Stimulated activated naive CD8-positive, alpha-beta T cell treated with anti-CD3 and anti-CD28 coated beads, Interleukin-15, Interleukin-2, amounts not matched to agents 100 ng/mL and 50 ng/mL, for 24 hours (primary cell): ENCODE results near the gene CDK19.

Source experiments
- H3K27ac Mint-ChIP-seq: one replicate; pipeline ENCODE4 v1.8.0; 2021; ENCODE audit warnings: mild to moderate bottlenecking, mixed read lengths
- H3K27me3 Mint-ChIP-seq: one replicate; pipeline ENCODE4 v1.8.0; 2021; ENCODE audit warnings: mixed read lengths
- H3K36me3 Mint-ChIP-seq: one replicate; pipeline ENCODE4 v1.8.0; 2021; ENCODE audit warnings: low read depth, mixed read lengths
- H3K4me1 Mint-ChIP-seq: one replicate; pipeline ENCODE4 v1.8.0; 2021; ENCODE audit warnings: low read depth, mixed read lengths
- H3K4me3 Mint-ChIP-seq: one replicate; pipeline ENCODE4 v1.8.0; 2021; ENCODE audit warnings: mild to moderate bottlenecking, mixed read lengths
- H3K9me3 Mint-ChIP-seq: one replicate; pipeline ENCODE4 v1.8.0; 2021; ENCODE audit warnings: mixed read lengths

The CDK19 gene

DNA sequence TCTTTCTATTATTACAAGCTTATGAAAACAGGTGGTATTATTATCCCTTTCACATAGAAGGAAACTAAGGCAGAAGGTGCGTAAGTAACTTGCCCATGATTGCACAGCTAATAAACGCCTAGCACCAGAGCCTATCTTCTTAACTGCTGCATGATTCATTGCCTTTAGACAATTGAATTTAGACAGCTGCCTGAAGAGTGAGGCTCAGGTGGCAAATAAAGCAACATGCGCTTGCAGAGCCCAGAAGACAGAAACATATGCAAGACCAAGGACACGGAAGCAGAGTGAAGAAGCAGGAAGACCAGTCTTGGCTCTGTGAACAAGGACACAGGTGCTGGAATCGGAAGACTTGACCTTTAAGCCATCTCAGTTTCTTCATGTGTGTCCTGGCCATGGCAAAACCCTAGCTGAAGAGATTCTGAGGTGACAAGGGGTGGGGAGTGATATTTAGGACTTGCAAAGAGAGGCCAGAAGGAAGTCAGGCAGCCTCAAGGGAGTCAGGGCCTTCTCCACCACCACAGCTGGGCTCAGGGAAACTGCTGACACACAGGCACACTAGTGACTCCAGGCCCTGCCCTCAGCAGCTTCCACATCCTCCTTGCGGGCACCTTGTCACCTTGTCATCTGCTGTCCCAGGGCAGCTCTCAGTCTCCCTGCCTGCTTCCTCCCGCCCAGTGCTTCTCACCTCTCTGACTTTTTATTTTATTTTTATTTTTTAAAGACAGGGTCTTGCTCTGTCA, 247.1 kb downstream of the CDK19 start:
- Mint-ChIP-seq H3K36me3 (no peaks in the 10 kb centered on the region), H3K4me1 (no peaks in the 10 kb centered on the region), H3K9me3 (no peaks in the 10 kb centered on the region), H3K4me3 (no peak overlapping the region), H3K27me3 (no peaks in the 10 kb centered on the region), H3K27ac (no peak overlapping the region)

DNA sequence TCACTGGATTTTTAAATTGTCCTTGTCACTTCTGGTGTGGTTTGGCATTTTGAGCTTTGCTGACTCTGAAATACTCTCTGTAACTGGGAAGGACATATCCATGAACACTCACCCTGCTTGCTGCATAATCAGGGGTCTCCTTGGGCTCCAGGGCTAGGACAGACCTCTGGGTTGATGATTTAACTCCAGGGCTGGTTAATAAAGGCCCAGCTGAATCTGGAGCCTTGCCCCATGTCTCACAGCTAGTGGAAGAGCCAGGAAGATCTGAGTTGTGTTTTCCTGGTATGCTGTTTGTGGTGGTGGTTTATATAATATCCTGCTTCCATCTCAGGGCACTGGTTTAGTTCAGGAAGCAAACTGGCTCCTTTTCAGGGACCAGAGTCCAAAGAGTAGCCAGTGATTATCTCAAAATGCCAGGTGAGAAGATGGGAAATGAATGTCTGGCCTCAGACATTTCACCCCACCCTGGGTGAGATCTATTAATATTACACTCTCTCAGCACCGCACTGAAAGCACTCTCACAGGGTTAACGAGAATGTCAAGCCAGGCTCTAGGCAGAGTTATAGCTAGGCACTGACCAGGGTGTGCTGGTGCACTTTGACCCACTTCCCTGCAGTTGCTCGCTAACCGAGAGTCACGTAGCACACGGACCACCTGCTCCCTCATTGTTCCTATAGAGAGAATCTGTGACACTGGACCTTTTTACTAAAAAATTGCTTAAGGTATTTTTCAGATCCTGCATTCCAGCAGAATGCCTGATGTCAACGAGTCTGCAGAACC, 248.7 kb downstream of the CDK19 start:
- no peak overlapping the region for H3K27ac Mint-ChIP-seq
- no peaks in the 10 kb centered on the region for H3K36me3 Mint-ChIP-seq
- H3K9me3 Mint-ChIP-seq = no peaks in the 10 kb centered on the region
- peaks cover 4% of the 10 kb centered on the region for H3K4me1 Mint-ChIP-seq
- H3K27me3 Mint-ChIP-seq = no peaks in the 10 kb centered on the region
- no peak overlapping the region for H3K4me3 Mint-ChIP-seq

DNA sequence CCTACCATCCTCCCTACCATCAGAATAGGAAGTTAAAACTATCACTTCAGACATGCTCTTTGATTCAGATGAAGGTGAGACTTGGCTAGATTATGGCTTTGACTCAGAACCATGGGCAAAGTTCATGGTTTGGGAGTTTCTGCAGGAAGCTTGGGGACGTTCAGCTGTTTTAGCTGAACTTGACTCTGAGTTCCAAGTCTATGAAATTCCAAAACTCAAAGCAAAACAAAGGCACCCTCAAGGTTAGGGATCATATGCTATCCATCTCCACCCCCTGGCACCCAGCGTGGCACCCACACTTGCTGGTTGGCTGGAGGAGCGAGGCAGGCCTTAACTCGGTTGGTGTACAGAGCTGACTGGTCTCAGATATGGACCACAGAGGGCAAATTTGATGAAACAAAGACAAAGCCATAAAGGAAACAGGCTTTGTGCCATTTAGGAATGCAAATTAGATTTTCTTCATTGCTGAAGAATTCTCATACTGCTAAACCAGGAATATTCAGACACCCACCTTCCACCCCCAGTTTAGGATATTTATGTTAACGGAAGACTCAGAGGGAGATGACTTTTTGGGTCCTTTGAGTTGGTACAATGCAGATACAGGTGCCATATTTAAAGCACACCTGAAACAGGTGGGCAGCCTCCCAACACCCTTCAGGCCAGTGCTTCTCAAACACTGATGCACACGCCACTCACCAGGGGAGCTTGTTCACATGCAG, 250.4 kb downstream of the CDK19 start:
- no peaks in the 10 kb centered on the region for H3K36me3 Mint-ChIP-seq

DNA sequence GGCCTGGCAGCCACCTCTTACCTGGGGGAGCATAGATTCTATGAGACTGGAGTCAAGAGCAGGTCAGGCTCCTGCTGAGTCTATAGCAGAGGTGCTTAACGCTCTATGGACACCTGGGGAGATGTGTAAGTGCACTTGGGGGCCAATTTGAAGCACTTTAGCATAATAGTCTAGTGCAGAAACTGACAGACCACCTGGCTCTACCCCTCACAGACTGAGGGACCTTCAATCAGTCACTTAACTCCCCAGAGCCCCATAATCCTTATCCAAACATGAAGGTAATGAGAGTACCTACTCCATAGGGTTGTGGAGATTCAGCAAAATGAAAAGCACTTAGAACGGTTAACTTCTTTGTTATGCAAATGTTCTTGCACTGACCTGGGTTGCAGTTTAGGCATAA, 251.6 kb downstream of the CDK19 start:
- Mint-ChIP-seq H3K4me3 (no peak overlapping the region), H3K27ac (no peak overlapping the region), H3K36me3 (no peaks in the 10 kb centered on the region), H3K9me3 (no peaks in the 10 kb centered on the region), H3K4me1 (peaks cover 16% of the 10 kb centered on the region), H3K27me3 (no peaks in the 10 kb centered on the region)

More for the DNA sequence above, 250.4 kb downstream of the CDK19 start:
- Mint-ChIP-seq H3K9me3 (no peaks in the 10 kb centered on the region), H3K27ac (no peak overlapping the region), H3K27me3 (no peaks in the 10 kb centered on the region), H3K4me1 (peaks cover 16% of the 10 kb centered on the region), H3K4me3 (no peak overlapping the region)

DNA sequence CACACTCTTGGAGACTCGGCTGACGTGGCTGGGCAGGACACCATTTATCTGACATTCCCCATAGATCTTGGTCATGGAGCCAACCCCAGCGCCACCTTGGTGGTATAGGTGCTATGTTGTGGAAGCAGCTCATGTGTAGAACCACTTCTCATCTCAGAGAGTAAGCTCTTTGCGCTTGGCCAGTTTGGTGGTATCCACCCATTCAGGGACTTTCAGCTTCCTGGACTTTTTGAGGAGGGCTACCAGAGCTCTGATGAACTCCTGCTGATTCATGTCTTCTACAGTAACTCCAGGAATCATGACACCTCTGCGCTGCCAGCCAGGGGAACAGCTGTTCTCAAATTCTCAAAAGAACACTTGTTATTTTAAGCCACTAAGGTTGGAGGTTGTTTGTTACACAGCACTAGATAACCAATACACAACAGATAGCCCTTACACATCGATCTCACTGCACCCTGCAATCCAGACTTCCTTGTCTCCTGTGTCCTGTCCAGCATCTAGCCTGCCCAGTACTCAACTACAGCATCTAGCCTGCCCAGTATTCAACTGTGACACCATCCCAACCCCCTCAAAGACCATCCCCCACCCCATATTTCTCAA, 252.9 kb downstream of the CDK19 start:
- Mint-ChIP-seq H3K27me3 (no peaks in the 10 kb centered on the region), H3K36me3 (no peaks in the 10 kb centered on the region), H3K27ac (no peak overlapping the region), H3K9me3 (no peaks in the 10 kb centered on the region), H3K4me1 (peaks cover 16% of the 10 kb centered on the region), H3K4me3 (no peak overlapping the region)

DNA sequence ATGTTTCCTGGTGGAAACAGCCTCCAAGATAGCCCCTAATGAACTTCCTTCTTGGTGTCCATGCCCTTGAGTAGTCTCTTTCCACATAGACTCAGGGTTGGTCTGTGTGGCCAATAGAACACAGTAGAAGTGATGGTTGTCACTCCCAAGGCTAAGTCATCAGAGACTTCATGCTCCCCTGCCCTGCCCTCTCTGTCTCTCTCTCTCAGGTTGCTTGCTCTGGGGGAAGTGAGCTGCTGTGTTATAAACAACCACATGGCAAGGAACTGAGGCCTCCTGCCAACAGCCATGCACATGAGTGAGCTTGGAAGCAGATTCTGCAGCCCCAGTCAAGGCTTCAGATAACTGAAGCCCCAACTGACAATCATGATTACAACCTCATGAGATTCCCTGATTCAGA, 253.6 kb downstream of the CDK19 start:
- no peaks in the 10 kb centered on the region for H3K9me3 Mint-ChIP-seq
- H3K36me3 Mint-ChIP-seq = no peaks in the 10 kb centered on the region
- H3K27ac Mint-ChIP-seq = no peak overlapping the region
- no peaks in the 10 kb centered on the region for H3K27me3 Mint-ChIP-seq
- H3K4me1 Mint-ChIP-seq = peaks cover 16% of the 10 kb centered on the region
- no peak overlapping the region for H3K4me3 Mint-ChIP-seq

DNA sequence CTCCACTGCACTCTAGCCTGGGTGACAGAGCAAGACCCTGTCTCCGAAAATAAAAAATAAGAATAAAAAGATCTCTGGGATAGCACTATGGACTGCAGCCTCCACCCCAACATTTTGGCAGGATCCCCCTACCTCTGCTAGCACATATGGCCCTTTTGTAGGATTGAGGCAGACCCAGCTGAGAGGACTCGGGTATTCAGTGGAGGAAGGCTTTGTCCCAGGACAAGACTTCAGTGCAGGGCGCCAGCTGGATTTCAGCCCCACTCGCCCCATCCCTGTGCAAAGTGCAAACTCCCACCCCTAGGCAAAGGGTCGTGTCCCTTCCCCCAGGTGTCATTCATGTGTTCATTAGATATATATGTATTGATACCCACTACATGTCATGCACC, 254.3 kb downstream of the CDK19 start:
- Mint-ChIP-seq H3K4me1 (peaks cover 16% of the 10 kb centered on the region), H3K36me3 (no peaks in the 10 kb centered on the region), H3K9me3 (no peaks in the 10 kb centered on the region), H3K27ac (no peak overlapping the region), H3K4me3 (no peak overlapping the region), H3K27me3 (no peaks in the 10 kb centered on the region)

DNA sequence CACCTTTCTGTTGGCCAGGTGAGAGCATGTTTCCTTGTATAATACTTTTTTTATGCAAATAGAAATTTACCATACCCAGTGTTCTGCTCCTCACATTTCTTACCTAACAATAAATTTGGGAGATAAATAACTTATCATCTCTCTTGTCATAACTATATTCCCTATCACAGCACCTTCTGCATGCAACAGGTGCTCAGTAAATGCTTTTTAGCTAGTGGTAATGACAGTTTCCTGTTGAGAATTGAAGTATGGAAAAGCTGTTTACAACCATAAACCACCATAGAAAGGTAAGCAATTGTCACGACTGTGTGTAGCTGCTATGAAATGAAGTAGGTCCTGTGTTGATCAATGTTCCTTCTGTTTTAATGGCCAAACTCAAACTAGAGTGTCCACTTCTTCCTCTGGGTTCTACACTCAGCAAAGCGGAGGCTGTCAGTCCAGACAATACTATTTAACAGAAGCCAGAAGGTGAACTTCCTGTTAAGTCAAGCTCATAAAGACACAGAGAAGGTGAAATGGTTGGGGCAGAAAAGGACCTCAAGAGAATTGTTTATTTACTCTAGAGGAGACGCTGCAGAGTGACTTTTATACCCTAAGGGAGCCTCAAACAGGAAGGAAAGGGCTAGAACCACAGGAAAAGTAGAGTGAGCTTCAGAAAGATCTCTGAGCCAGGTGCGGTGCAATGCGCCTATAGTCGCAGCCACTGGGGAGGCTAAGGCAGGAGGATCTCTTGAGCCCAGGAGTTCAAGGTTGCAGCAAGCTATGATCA, 254.8 kb downstream of the CDK19 start:
- no peaks in the 10 kb centered on the region for H3K9me3 Mint-ChIP-seq
- no peak overlapping the region for H3K27ac Mint-ChIP-seq
- no peaks in the 10 kb centered on the region for H3K27me3 Mint-ChIP-seq
- H3K4me3 Mint-ChIP-seq = no peak overlapping the region
- no peaks in the 10 kb centered on the region for H3K36me3 Mint-ChIP-seq
- peaks cover 16% of the 10 kb centered on the region for H3K4me1 Mint-ChIP-seq
